ELR (cell line): ENCODE measurements around the gene SPAG9.

Experiments used
- DNase-seq: peaks from one replicate; pipeline ENCODE4 v3.0.0-alpha.2; 2015; ENCODE audit warnings: low read depth

Gene SPAG9

GRCh38 chr17:50993544-50993943 is 127.1 kb downstream of the SPAG9 start:
- DNase-seq = no peak

DNA sequence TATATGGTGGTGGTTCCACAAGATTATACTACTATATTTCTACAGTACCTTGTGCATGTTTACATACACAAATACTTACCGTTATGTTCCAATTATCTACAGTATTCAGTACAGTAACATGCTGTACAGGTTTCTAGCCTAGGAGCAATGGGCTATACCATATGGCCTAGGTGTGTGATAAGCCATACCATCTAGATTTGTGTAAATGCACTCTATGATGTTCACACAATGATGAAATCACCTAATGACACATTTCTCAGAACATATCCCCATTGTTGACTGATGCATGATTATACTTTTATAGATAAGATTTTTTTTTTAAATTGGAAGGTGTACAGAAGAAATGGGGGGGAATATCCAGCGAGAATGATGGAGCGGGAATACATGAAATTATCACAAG is 131.5 kb downstream of the SPAG9 start:
- DNase-seq = no peak

DNA sequence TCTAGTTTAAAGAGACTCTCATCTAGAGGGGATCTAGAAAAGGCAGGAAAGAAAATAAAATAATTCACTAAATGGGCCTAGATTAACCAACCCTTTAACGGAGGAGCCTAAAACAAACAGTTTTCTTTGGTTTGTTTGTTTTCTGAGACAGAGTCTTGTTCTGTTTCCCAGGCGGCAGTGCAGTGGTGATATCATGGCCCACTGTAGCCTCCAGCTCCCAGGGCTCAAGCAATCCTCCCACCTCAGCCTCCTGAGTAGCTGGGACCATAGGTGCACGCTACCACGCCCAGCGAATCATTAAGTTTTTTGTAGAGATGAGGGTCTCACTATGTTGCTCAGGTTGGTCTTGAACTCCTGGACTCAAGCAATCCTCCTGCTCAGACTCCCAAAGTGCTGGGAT is 132.2 kb downstream of the SPAG9 start:
- no peak for DNase-seq

- peak; percentile 56 for DNase-seq
Measured at GRCh38 chr17:50986989-50987660, 133.5 kb downstream of the SPAG9 start.

- no peak for DNase-seq
Measured at GRCh38 chr17:50981279-50981678, 139.4 kb downstream of the SPAG9 start.

DNA sequence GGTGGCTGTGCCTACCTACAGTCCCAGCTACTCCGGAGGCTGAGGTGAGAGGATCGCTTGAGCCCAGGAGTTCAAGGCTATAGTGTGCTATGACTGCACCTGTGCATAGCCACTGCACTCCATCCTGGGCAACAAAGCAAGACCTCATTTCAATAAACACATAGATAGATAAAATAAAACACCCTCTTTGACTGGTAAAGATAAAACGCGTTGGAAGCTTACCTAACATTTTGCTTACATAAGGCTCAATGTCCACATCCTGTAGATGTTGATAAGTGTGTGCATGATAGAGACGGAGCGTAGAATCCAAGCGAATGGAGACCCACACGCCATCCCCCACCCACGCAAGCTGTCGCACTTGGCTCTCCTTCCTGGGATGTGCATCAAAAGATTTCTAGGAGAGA is 141.1 kb downstream of the SPAG9 start:
- DNase-seq = no peak

DNA sequence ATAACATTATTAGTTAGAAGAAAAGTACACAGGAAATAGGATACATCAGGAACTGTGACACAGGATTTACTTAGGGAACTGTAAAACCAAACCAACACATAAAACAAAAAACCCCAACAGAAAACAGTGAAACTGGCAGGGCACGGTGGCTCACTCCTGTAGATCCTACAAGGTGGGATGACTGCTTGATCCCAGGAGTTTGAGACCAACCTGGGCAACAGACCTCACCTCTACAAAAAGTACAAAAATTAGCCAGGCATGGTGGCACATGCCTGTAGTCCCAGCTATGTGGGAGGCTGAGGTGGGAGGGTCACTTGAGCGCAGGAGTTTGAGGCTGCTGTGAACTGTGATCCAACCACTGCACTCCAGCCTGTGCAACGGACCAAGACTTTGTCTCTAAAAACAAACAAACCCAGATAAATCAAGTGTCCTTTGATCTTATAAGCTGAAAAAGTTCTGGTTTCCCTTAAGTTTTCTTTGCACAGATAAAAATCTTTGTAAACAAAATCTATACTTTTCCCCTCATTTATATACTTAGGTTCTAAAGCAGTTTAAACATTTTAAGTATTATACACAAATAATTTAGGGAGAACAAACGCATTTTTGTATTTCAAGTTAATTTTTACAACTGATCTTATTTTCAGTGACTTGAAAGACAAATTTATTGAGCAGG is 143.0 kb downstream of the SPAG9 start:
- DNase-seq = no peak

GRCh38 chr17:50976951-50977472 is 143.7 kb downstream of the SPAG9 start:
- DNase-seq = no peak

- DNase-seq = no peak
Measured at GRCh38 chr17:50973557-50974494, 146.8 kb downstream of the SPAG9 start.

- no peak for DNase-seq
Measured at GRCh38 chr17:50972577-50972976, 148.1 kb downstream of the SPAG9 start.

DNA sequence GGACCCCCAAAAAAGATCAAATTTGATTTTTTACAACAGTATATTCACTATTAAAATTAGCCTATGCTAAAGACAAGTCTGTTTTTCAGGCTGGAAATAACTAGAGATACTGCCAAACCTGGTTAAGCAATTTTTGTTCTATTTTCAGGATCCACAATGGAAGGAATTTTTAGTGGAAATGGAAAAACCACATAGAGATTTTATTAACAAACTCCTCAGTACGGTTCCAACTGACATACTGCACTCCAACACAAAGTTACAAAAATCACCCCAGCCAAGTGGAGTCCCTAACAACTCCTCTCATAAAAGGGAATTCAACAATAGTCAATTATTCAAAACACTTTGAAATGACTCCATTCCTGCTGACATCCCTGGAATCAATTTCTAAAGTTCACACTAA is 152.9 kb downstream of the SPAG9 start:
- no peak for DNase-seq

- DNase-seq = no peak
Measured at GRCh38 chr17:50966163-50966666, 154.5 kb downstream of the SPAG9 start.

DNA sequence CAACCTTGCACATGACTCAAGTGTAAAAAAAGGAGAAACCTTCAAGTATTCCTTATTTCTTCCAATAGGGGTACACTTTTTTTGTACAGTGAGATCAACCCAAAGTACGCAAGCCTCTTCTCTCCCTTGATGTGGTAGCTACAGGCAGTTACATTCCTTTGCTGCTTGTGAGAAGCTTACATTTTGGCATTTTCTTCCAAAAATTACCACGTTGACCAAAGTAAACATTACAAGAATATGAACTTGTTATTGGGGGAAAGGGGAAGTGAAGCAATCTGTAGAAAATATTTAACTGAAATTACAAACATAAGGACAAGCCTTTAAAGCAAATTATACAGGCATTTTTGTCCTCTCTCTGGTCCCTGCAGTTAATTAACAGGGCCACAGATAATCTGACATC is 157.5 kb downstream of the SPAG9 start:
- DNase-seq = no peak

GRCh38 chr17:50961282-50962220 is 159.1 kb downstream of the SPAG9 start:
- no peak for DNase-seq

GRCh38 chr17:50959341-50959740 is 161.3 kb downstream of the SPAG9 start:
- no peak for DNase-seq

GRCh38 chr17:50957600-50958575 is 162.8 kb downstream of the SPAG9 start:
- no peak for DNase-seq

DNA sequence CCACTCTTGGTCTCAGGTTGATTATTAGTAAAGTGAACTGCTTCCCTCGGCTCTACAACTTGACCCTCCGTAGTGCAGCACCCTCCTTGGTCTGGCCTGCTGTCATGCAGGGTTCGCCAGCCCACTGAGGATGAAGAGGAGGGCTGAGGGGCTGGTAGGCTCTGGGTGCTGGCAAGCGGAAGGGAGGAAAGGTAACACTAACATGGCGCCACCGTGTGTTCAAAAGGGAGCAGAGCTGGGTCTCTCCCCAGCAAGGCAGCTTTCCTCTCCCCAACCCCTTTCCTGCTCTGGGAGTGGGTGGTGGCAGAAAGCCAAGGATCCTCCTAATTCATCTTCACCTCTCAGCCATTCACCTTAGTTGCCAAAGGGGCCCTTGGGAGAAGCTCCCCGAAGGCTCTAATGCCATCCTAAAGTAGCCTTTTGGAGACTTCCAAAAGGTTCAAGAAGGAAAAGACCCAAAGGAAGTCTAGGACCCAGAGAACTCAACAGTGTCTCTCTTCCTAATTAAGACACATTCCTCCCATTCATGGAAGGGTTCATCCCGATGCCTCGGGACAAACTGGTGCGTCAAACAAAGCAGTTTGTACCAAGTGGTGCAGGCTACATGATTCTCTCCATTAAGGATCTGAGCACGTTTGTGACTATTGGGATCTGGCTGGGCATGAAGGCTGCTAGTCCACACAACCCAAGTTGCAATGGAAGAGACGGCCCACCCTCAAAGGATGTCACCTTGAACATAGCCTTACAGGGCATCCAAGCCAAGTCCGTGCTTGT is 163.7 kb downstream of the SPAG9 start:
- peak; percentile 78 for DNase-seq

GRCh38 chr17:50956409-50956749 is 164.3 kb downstream of the SPAG9 start:
- DNase-seq = no peak

GRCh38 chr17:50955667-50956120 is 165.0 kb downstream of the SPAG9 start:
- no peak for DNase-seq
